Mammary epithelial cell (primary cell): ENCODE data around the gene HTT-AS.

Experiments used
- CTCF ChIP-seq, 2 donors: IDR thresholded peaks in 1 of 2; conservative IDR thresholded peaks in 1 of 2; 2 replicates each; pipeline ENCODE4 v1.5.1; 2011 to 2012; ENCODE audit warnings: inconsistent platforms in 2 of 2, low read length in 2 of 2, mild to moderate bottlenecking in 2 of 2, control low read depth in 1 of 2, low read depth in 1 of 2; ENCODE audit not compliant: insufficient read depth in 1 of 2; ENCODE audit errors: extremely low read depth in 1 of 2
- EZH2 ChIP-seq: IDR thresholded peaks from 2 replicates; pipeline ENCODE4 v1.6.1; 2012; ENCODE audit warnings: low read length, inconsistent platforms, borderline replicate concordance

DNA sequence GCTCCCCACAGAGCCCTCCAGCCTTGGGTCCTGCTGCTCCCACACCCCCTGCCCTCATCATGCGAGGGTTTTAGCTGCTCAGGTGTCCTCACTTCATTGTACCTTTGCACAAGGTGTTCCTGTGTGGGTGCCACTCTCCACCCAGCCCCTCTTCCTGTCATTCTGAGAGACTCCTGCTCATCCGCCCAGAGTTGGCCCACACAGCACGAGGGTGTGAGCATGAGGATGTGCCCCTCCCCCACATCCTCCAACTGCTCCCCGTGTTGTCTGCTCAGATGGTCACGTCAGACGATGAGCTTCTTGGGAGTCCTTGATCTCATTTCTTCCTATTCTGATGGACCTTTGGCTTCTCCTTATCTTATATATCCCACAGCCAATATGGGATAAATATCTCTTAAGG lies 53.2 kb downstream of the HTT-AS start:
- TF ChIP-seq CTCF (conservative IDR thresholded peaks at IDR 0.05 in 1 of 2, IDR thresholded peaks at IDR 0.05 in 1 of 2; ENCODE audit: extremely low read depth in 1 of 2, insufficient read depth in 1 of 2, low read depth in 1 of 2, low read length in 2 of 2): no peak
- no peak for TF ChIP-seq EZH2
